HepG2 (cell line): ENCODE results near the gene C1RL. TPM values are rescaled to one million over a fixed set of nuclear protein-coding genes. Genes with fewer than 3 reads are reported as not detected.
A peak's percentile ranks its signal among the peaks of the same experiment; 100 is the strongest.

Experiments used
- AHR ChIP-seq: IDR thresholded peaks from 2 replicates; pipeline ENCODE4 v1.6.1; 2018; ENCODE audit warnings: missing genetic modification reagents, missing compliant biosample characterization
- BCL6 ChIP-seq: IDR thresholded peaks from 2 replicates; pipeline ENCODE4 v1.6.1; 2016; ENCODE audit warnings: missing genetic modification reagents, missing compliant biosample characterization
- MIER2 ChIP-seq: IDR thresholded peaks from 2 replicates; pipeline ENCODE4 v1.6.1; 2016; ENCODE audit warnings: missing biosample characterization, missing genetic modification reagents
- NCOR1 ChIP-seq: fragments of 200-600 bp; sonication (generic); IDR thresholded peaks from 2 replicates; pipeline ENCODE4 v1.7.0; 2017; ENCODE audit warnings: antibody characterized with exemption, low read length, borderline replicate concordance
- RNF219 ChIP-seq: sonication (generic); formaldehyde crosslinking; IDR thresholded peaks from 2 replicates; pipeline ENCODE4 v1.5.0; 2020; ENCODE audit warnings: mild to moderate bottlenecking, missing genetic modification reagents
- SOX5 ChIP-seq: IDR thresholded peaks from 2 replicates; pipeline ENCODE4 v1.6.1; 2016; ENCODE audit warnings: borderline replicate concordance
- SRSF9 ChIP-seq: fragments of 200-400 bp; formaldehyde crosslinking; IDR thresholded peaks from 2 replicates; pipeline ENCODE4 v1.6.1; 2018; ENCODE audit warnings: borderline replicate concordance, mild to moderate bottlenecking, low read depth, low read length; ENCODE audit not compliant: insufficient read depth, poor library complexity, severe bottlenecking
- THAP11 ChIP-seq: IDR thresholded peaks from 2 replicates; pipeline ENCODE4 v1.6.1; 2016; ENCODE audit warnings: missing biosample characterization, missing genetic modification reagents
- ZBTB10 ChIP-seq: sonication (generic); formaldehyde crosslinking; IDR thresholded peaks from 2 replicates; pipeline ENCODE4 v1.4.0; 2020; ENCODE audit warnings: missing genetic modification reagents, borderline replicate concordance
- ZFYVE20 ChIP-seq: sonication (generic); formaldehyde crosslinking; IDR thresholded peaks from 2 replicates; pipeline ENCODE4 v1.8.0; 2023; ENCODE audit warnings: low read depth, mild to moderate bottlenecking, moderate library complexity, missing genetic modification reagents, borderline replicate concordance
- ZNF276 ChIP-seq: sonication (generic); formaldehyde crosslinking; IDR thresholded peaks from 2 replicates; pipeline ENCODE4 v1.4.0; 2020; ENCODE audit warnings: mild to moderate bottlenecking, low read depth, missing genetic modification reagents
- ZNF333 ChIP-seq: sonication (generic); formaldehyde crosslinking; IDR thresholded peaks from 2 replicates; pipeline ENCODE4 v1.4.0; 2020; ENCODE audit warnings: mild to moderate bottlenecking, missing genetic modification reagents, borderline replicate concordance
- ZNF605 ChIP-seq: sonication (generic); formaldehyde crosslinking; IDR thresholded peaks from 2 replicates; pipeline ENCODE4 v1.8.0; 2022; ENCODE audit warnings: mild to moderate bottlenecking, missing genetic modification reagents
- ZNF652 ChIP-seq: IDR thresholded peaks from 2 replicates; pipeline ENCODE4 v1.6.1; 2016; ENCODE audit warnings: low read depth, borderline replicate concordance
- ZNF770 ChIP-seq: sonication (generic); formaldehyde crosslinking; IDR thresholded peaks from 2 replicates; pipeline ENCODE4 v1.5.0; 2020; ENCODE audit warnings: mild to moderate bottlenecking, missing genetic modification reagents
- polyA plus RNA-seq, 8 experiments: library from polyadenylated mRNA; depleted of rRNA in 3 of 8; stranded (reverse) in 7 of 8; unstranded in 1 of 8; fragments of >200 nt; fragmentation: Illumina TruSeq in 4 of 8; extraction: Trizol in 4 of 8; gene quantifications; 2 replicates each; pipeline versions ENCODE4 v1.2.1 to v1.2.3, GENCODE V29; 2011 to 2016; ENCODE audit warnings: low read depth in 4 of 8, missing spikeins in 1 of 8, mixed read lengths in 1 of 8; ENCODE audit not compliant: insufficient read depth in 1 of 8
- total RNA-seq, 5 experiments: library from RNA; depleted of rRNA; stranded (reverse); fragments of >200 nt; fragmentation: Illumina TruSeq; extraction: Trizol; gene quantifications; 2 replicates each; pipeline ENCODE4 v1.2.3, GENCODE V29; 2016; ENCODE audit warnings: low read depth in 1 of 5
- TF ChIP-seq, protein P1 (sequence below): sonication (generic); formaldehyde crosslinking; IDR thresholded peaks from 2 replicates; pipeline ENCODE4 v1.5.0; 2020; ENCODE audit warnings: missing genetic modification reagents, mild to moderate bottlenecking, borderline replicate concordance
- TF ChIP-seq, protein P2 (sequence below): sonication (generic); formaldehyde crosslinking; IDR thresholded peaks from 2 replicates; pipeline ENCODE4 v1.8.1; 2022; ENCODE audit warnings: mild to moderate bottlenecking, missing genetic modification reagents

Gene C1RL
- total and polyA plus RNA-seq, 2 of the 13 experiments (the other 11 are each of a cell fraction or from before 2014, with no cell fraction given): 28.9 to 53.1 TPM

- TF ChIP-seq ZFYVE20 (CRISPR knock-in tag) (no peak), ZNF770 (CRISPR knock-in tag) (peak; percentile 45; the same call in 1 of the 2 replicates), RNF219 (CRISPR knock-in tag) (no peak), SRSF9 (no peak), ZNF605 (CRISPR knock-in tag) (no peak), ZNF652 (CRISPR knock-in tag) (no peak), AHR (CRISPR knock-in tag) (no peak), ZNF333 (no peak), NCOR1 (no peak), SOX5 (peak; percentile 50), BCL6 (CRISPR knock-in tag) (peak; percentile 42; the same call in 1 of the 2 replicates), ZNF276 (no peak), MIER2 (CRISPR knock-in tag) (no peak), THAP11 (CRISPR knock-in tag) (peak; percentile 42; the same call in 1 of the 2 replicates), ZBTB10 (CRISPR knock-in tag) (no peak)
- TF ChIP-seq, protein P1, sequence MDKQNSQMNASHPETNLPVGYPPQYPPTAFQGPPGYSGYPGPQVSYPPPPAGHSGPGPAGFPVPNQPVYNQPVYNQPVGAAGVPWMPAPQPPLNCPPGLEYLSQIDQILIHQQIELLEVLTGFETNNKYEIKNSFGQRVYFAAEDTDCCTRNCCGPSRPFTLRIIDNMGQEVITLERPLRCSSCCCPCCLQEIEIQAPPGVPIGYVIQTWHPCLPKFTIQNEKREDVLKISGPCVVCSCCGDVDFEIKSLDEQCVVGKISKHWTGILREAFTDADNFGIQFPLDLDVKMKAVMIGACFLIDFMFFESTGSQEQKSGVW: no peak
- TF ChIP-seq, protein P2, sequence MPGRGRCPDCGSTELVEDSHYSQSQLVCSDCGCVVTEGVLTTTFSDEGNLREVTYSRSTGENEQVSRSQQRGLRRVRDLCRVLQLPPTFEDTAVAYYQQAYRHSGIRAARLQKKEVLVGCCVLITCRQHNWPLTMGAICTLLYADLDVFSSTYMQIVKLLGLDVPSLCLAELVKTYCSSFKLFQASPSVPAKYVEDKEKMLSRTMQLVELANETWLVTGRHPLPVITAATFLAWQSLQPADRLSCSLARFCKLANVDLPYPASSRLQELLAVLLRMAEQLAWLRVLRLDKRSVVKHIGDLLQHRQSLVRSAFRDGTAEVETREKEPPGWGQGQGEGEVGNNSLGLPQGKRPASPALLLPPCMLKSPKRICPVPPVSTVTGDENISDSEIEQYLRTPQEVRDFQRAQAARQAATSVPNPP (CRISPR knock-in tag): no peak
Measured at GRCh38 chr12:7060353-7060954, 48.6 kb downstream of the C1RL start, which contains the start of gene C1S (continued).
